HFFc6 (cell line): ENCODE results near the gene C6orf132. TPM values are rescaled to one million over a fixed set of nuclear protein-coding genes. Genes with fewer than 3 reads are reported as not detected.

Experiments
- DNase-seq: peaks from one replicate; pipeline ENCODE4 v3.0.0-alpha.2; 2018
- H3K27ac Mint-ChIP-seq: 2 replicates; pipeline ENCODE4 v1.8.0; 2020; ENCODE audit warnings: mild to moderate bottlenecking, mixed read lengths
- H3K27me3 Mint-ChIP-seq: 2 replicates; pipeline ENCODE4 v1.8.0; 2021; ENCODE audit warnings: mild to moderate bottlenecking, moderate library complexity, mixed read lengths; ENCODE audit not compliant: insufficient read depth
- H3K36me3 Mint-ChIP-seq: 2 replicates; pipeline ENCODE4 v1.8.0; 2021; ENCODE audit warnings: low read depth, mixed read lengths
- H3K4me1 Mint-ChIP-seq: 2 replicates; pipeline ENCODE4 v1.8.0; 2020; ENCODE audit warnings: low read depth, mixed read lengths
- H3K4me3 Mint-ChIP-seq: 2 replicates; pipeline ENCODE4 v1.8.0; 2020; ENCODE audit warnings: mild to moderate bottlenecking, moderate library complexity, mixed read lengths
- H3K9me3 Mint-ChIP-seq: 2 replicates; pipeline ENCODE4 v1.8.0; 2020; ENCODE audit warnings: mild to moderate bottlenecking, mixed read lengths
- CTCF ChIP-seq: fragments of 200-600 bp; sonication (generic); IDR thresholded peaks from 2 replicates; pipeline ENCODE4 v1.5.0; 2021; ENCODE audit warnings: antibody characterized with exemption, mild to moderate bottlenecking
- total RNA-seq, 6 experiments: library from RNA; stranded (reverse); fragmentation: NEBNext Ultra II Directional; extraction: Animal tissue kit (Norgen Biotek cat#: 25700); gene quantifications; 2 replicates in 1 of 6; 3 replicates in 5 of 6; pipeline ENCODE4 v1.2.3, GENCODE V29; 2021

C6orf132 gene
- total RNA-seq, 6 experiments from 2014 or later: 4.7 to 6.6 (median 5.1) TPM

DNA sequence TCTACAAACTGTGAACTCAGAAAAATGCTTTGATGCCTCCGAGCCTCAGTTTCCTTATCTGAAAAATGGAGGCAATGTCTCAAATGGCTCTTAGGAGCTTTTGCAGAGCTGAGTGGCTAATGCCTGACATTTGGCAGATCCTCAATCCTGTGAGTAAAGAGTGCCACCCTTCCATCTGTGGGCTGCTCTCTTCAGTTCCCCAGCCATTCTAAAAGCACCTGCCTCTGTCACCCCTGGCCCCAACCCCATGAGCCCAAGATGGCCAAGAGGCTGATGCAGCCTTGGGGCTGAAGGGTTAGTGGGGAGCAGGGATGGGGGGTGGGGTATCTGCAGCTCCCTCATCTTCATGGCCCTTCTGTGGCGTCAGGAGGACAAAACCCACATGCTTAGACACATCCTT is 16.2 kb upstream of the C6orf132 start:
- peaks cover 15% of the 10 kb centered on the region for H3K27me3 Mint-ChIP-seq
- H3K36me3 Mint-ChIP-seq: no peaks in the 10 kb centered on the region
- DNase-seq: no peak
- no peak overlapping the region for H3K4me3 Mint-ChIP-seq
- TF ChIP-seq CTCF: no peak
- no peak overlapping the region for H3K27ac Mint-ChIP-seq
- H3K4me1 Mint-ChIP-seq: peaks cover 11% of the 10 kb centered on the region
- no peaks in the 10 kb centered on the region for H3K9me3 Mint-ChIP-seq

DNA sequence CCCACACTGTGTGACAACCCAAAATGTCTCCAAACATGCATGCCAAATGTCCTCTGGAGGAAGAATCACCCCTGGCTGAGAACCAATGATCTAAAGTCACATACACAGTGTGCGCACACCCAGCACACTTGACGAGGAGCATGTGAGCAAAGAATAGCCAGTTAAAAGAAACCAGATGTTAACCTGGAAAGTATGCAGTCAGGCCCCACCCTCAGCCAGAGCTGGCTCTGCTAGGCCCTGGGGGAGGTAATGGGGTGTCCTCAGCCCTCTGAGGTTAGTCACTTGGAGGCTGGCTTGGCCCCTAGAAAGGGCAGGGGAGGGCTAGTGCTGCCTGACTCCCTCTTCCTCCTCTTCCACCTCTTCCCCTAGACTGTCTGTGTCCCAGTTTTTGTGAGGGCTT is 15.6 kb upstream of the C6orf132 start:
- Mint-ChIP-seq H3K4me1 (peaks cover 11% of the 10 kb centered on the region), H3K27me3 (peaks cover 17% of the 10 kb centered on the region), H3K4me3 (no peak overlapping the region), H3K36me3 (no peaks in the 10 kb centered on the region), H3K9me3 (no peaks in the 10 kb centered on the region), H3K27ac (peak overlapping the region; percentile 68)
- DNase-seq: peak; percentile 61
- TF ChIP-seq CTCF: no peak

- DNase-seq: no peak
- Mint-ChIP-seq H3K4me1 (peaks cover 16% of the 10 kb centered on the region), H3K27ac (no peak overlapping the region), H3K36me3 (no peaks in the 10 kb centered on the region), H3K9me3 (no peaks in the 10 kb centered on the region), H3K4me3 (no peak overlapping the region), H3K27me3 (peaks cover 18% of the 10 kb centered on the region)
- TF ChIP-seq CTCF: no peak
These were observed 14.2 kb upstream of the C6orf132 start for GRCh38 chr6:42156638-42157037.

DNA sequence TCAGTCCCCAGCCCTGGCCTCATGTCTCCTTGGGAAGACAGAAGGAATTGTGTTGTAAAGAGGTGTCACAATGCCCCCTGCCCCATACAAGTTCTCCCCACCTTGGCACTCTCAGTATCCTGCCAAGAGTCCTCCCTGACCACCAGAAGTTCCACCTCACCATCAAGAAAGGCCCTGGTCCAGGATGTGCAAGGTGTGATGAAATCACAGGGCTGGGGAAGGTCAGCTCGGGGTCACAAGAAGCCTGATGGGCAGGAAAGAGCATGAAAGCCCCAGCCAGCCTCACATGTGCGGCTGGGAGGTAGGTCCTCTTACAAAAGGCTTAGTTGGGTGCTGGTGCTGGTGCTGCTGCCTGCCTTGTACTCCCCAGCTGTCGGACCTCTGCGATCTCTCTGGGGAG is 12.9 kb upstream of the C6orf132 start:
- H3K9me3 Mint-ChIP-seq: no peaks in the 10 kb centered on the region
- no peak for DNase-seq
- peaks cover 12% of the 10 kb centered on the region for H3K27me3 Mint-ChIP-seq
- no peaks in the 10 kb centered on the region for H3K36me3 Mint-ChIP-seq
- no peak for TF ChIP-seq CTCF
- no peak overlapping the region for H3K4me3 Mint-ChIP-seq
- peaks cover 16% of the 10 kb centered on the region for H3K4me1 Mint-ChIP-seq
- no peak overlapping the region for H3K27ac Mint-ChIP-seq

- no peak for DNase-seq
- Mint-ChIP-seq H3K27ac (no peak overlapping the region), H3K4me3 (no peak overlapping the region), H3K9me3 (no peaks in the 10 kb centered on the region), H3K36me3 (no peaks in the 10 kb centered on the region), H3K27me3 (peaks cover 12% of the 10 kb centered on the region), H3K4me1 (peaks cover 16% of the 10 kb centered on the region)
- no peak for TF ChIP-seq CTCF
These were observed 12.2 kb upstream of the C6orf132 start for GRCh38 chr6:42154461-42155209.
